HG03039 (cell line): ENCODE data around the gene ATP10B.
"Not testable (repeated sequence)": the region's sequence is repeated elsewhere in the genome, so short reads cannot be mapped to it uniquely, and the experiment has no call there.

Source experiments
- ATAC-seq: cut with Tn5 transposase; IDR thresholded peaks from one replicate; pipeline ENCODE4 v1.9.1; 2021; ENCODE audit warnings: mild to moderate bottlenecking, moderate library complexity; ENCODE audit not compliant: unreplicated experiment

The ATP10B gene

GRCh38 chr5:160833806-160834205 is 18.2 kb downstream of the ATP10B start:
- ATAC-seq: no peak

- no peak for ATAC-seq
Measured at GRCh38 chr5:160831801-160832200, 20.2 kb downstream of the ATP10B start.

- no peak for ATAC-seq
Measured at GRCh38 chr5:160824301-160825001, 27.6 kb downstream of the ATP10B start.

- ATAC-seq: not testable (repeated sequence)
Measured at GRCh38 chr5:160812996-160813395, 39.0 kb downstream of the ATP10B start.

- ATAC-seq: no peak
Measured at GRCh38 chr5:160805376-160805775, 46.6 kb downstream of the ATP10B start.

GRCh38 chr5:160802592-160802991 is 49.4 kb downstream of the ATP10B start:
- no peak for ATAC-seq

GRCh38 chr5:160800375-160801275 is 51.4 kb downstream of the ATP10B start:
- ATAC-seq: no peak

GRCh38 chr5:160799184-160799583 is 52.8 kb downstream of the ATP10B start:
- no peak for ATAC-seq

- no peak for ATAC-seq
Measured at GRCh38 chr5:160797020-160797419, 55.0 kb downstream of the ATP10B start.

GRCh38 chr5:160793530-160793899 is 58.5 kb downstream of the ATP10B start:
- no peak for ATAC-seq

GRCh38 chr5:160792732-160793529 is 59.1 kb downstream of the ATP10B start:
- no peak for ATAC-seq

- ATAC-seq: no peak
Measured at GRCh38 chr5:160792281-160792680, 59.7 kb downstream of the ATP10B start.

- ATAC-seq: no peak
Measured at GRCh38 chr5:160789219-160789859, 62.7 kb downstream of the ATP10B start.

GRCh38 chr5:160788102-160788660 is 63.8 kb downstream of the ATP10B start:
- no peak for ATAC-seq

- no peak for ATAC-seq
Measured at GRCh38 chr5:160787240-160787639, 64.8 kb downstream of the ATP10B start.

GRCh38 chr5:160774666-160775315 is 77.2 kb downstream of the ATP10B start:
- ATAC-seq: no peak

- ATAC-seq: no peak
Measured at GRCh38 chr5:160773646-160774410, 78.2 kb downstream of the ATP10B start.

GRCh38 chr5:160772854-160773253 is 79.2 kb downstream of the ATP10B start:
- ATAC-seq: no peak

GRCh38 chr5:160770718-160771117 is 81.3 kb downstream of the ATP10B start:
- no peak for ATAC-seq
